NCI-H82 treated with DMSO at 0.1 percent for 48 hours (cell line): ENCODE data around the gene TMEM269.

ENCODE experiments used
- DNase-seq: peaks from one replicate; lab custom pipeline; 2025; ENCODE audit not compliant: unreplicated experiment; lab: John Stamatoyannopoulos, UW

The TMEM269 gene

DNA sequence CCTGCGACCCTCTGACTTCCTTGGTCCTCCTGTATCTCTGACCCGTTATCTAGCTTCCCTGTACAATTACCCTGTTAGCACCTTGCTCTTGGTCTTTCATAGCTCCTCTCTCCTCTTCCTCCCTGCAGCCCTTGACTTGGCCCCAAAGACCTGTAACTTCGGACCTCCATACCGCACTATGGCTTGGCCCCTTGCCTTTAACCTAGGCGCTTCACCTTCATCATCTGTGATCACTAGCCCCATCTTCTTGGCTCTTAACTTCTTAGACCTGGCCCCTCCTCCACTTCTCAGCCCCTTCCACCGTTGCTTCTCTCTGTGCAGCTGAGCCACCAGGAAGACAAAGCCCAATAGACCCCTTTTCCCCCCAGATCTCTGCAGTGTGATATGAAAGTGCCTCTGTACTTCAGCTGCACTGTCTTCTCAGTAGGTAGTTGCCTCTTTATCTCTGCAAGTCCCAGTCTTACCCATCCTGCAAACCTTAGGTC is 62.4 kb downstream of the TMEM269 start:
- DNase-seq, result no peak

- DNase-seq, result no peak
These were observed 63.1 kb downstream of the TMEM269 start for GRCh38 chr1:42847721-42848460.

DNA sequence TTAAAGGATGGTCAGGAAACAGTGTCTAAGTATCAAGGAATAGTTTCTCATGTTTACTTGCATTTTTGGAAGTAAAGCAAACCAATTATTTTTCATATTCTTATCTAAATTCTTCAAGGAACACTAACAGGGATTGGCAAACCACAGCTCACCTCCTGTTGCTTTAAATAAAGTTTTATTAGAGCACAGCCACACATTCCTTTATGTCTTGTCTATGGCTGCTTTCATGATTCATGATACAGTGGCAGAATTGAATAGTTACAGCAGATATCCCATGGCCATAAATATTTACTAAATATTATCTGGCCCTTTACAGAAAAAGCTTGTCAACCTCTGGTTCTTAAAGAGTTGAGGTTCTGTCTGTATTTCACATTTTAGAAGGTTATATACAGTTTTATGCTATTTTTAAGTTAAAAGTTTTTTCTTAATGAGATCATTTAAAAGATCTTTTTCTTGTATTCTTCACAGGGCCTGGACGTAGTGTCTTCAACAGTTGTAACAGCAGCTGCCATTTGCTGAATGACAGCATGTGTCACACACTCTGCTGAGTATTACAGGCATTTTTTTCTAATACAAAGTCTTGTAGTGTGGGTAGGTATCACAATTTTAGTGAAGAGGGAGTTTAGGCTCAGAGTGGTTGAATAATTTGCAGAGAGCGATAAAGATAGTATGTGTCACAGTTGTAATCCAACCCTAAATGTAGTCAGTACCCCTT is 64.2 kb downstream of the TMEM269 start:
- no peak for DNase-seq

DNA sequence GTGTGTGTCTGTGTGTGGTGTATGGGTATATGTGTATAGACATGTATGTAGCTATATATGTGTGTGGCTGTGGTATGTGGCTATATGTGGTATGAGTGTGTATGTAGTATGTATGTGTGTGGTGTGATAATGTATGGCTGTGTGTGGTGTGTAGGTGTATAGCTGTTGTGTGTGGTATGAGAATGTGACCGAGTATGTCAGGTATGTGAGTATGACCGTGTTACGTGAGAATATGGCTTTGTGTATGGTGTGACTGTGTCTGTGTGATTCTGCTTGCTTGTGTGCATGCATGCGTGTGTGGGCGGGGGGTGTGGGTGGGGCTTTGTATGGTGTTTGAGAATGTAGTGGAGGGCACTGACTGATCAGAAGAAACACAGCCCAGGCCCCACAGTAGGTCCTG is 65.2 kb downstream of the TMEM269 start:
- no peak for DNase-seq
